GM18858 (cell line): ENCODE results near the gene JUNB.

Experiments used
- ATAC-seq: cut with Tn5 transposase; IDR thresholded peaks from one replicate; pipeline ENCODE4 v1.9.1; 2021; ENCODE audit not compliant: unreplicated experiment

Gene JUNB

GRCh38 chr19:12773571-12773970, 17.7 kb upstream of the JUNB start:
- no peak for ATAC-seq

GRCh38 chr19:12774588-12775555, 16.4 kb upstream of the JUNB start, which contains the start of gene HOOK2:
TSS of gene HOOK2 (minus strand) at chr19:12775552. CDS start at chr19:12775449, 103 bp downstream.
- no peak for ATAC-seq

GRCh38 chr19:12777217-12778016, 13.9 kb upstream of the JUNB start:
- no peak for ATAC-seq

- ATAC-seq, result no peak
These were observed 13.0 kb upstream of the JUNB start for GRCh38 chr19:12778017-12778904.

GRCh38 chr19:12778905-12779161, 12.5 kb upstream of the JUNB start:
- no peak for ATAC-seq

GRCh38 chr19:12779162-12779993, 11.9 kb upstream of the JUNB start:
- ATAC-seq, result no peak

- ATAC-seq, result no peak
These were observed 9.2 kb upstream of the JUNB start for GRCh38 chr19:12782174-12782423.

GRCh38 chr19:12782424-12783290, 8.6 kb upstream of the JUNB start:
- ATAC-seq, result no peak

GRCh38 chr19:12783291-12783848, 7.9 kb upstream of the JUNB start:
- ATAC-seq, result no peak

- ATAC-seq, result no peak
These were observed 7.4 kb upstream of the JUNB start for GRCh38 chr19:12783849-12784393.

GRCh38 chr19:12784394-12784870, 6.9 kb upstream of the JUNB start:
- no peak for ATAC-seq

- ATAC-seq, result no peak
These were observed 6.3 kb upstream of the JUNB start for GRCh38 chr19:12784871-12785430.

GRCh38 chr19:12785431-12786031, 5.8 kb upstream of the JUNB start:
- ATAC-seq, result no peak

- ATAC-seq, result no peak
These were observed 5.0 kb upstream of the JUNB start for GRCh38 chr19:12786141-12786870.

GRCh38 chr19:12786952-12787351, 4.3 kb upstream of the JUNB start:
- no peak for ATAC-seq

GRCh38 chr19:12787458-12787857, 3.8 kb upstream of the JUNB start:
- ATAC-seq, result no peak

GRCh38 chr19:12788042-12788681, 3.1 kb upstream of the JUNB start:
- no peak for ATAC-seq
